Left cardiac atrium (tissue), 4 donors: Measurements from ENCODE around the gene MRE11. TPM values are rescaled to one million over a fixed set of nuclear protein-coding genes. Genes with fewer than 3 reads are reported as not detected.

Experiments
- ATAC-seq, 2 donors: fragments of 200-7000 bp; cut with Tn5 transposase; one replicate each; pipeline ENCODE4 v1.9.1; 2020; ENCODE audit warnings: mild to moderate bottlenecking in 2 of 2, moderate library complexity in 2 of 2
- DNase-seq: peaks from one replicate; pipeline ENCODE4 v3.0.0-alpha.2; 2020
- intact Hi-C, 2 donors: fragments of 100-400 bp; cut with DNase I; formaldehyde crosslinking; loops; one replicate each; pipeline versions ENCODE4 v1.14.1 to v1.15.1; 2022 to 2023
- long read RNA-seq: library from polyadenylated mRNA; unstranded; transcript quantifications from one replicate; pipeline ENCODE4 v2.0.0, GENCODE V29; 2021
- total RNA-seq, 2 donors: library from RNA; stranded (reverse); fragmentation: NEBNext Ultra II Directional; extraction: Animal tissue kit (Norgen Biotek cat#: 25700); gene quantifications; one replicate each; pipeline ENCODE4 v1.2.1, GENCODE V29; 2021
- donor health status: DM: no; HTN: yes; CAD: no.
- donor health status: DM: no; HTN: yes; CAD: no; lungs with severe emphysema.
- donor health status: DM: yes; HTN: yes; CAD: no.
- donor health status: Dilated cardiomyopathy.

Gene MRE11
- total RNA-seq = 10 to 100 TPM in 1 of 2 donors, 1 to 10 TPM in 1; 8.0 to 10.0 TPM
- long read RNA-seq, full-length matches to known transcripts = 8 of 15 reads
- long read RNA-seq, partial matches to known transcripts = 2 of 15 reads
- long read RNA-seq, other reads (novel, unspliced or antisense) = 5 of 15 reads

DNA sequence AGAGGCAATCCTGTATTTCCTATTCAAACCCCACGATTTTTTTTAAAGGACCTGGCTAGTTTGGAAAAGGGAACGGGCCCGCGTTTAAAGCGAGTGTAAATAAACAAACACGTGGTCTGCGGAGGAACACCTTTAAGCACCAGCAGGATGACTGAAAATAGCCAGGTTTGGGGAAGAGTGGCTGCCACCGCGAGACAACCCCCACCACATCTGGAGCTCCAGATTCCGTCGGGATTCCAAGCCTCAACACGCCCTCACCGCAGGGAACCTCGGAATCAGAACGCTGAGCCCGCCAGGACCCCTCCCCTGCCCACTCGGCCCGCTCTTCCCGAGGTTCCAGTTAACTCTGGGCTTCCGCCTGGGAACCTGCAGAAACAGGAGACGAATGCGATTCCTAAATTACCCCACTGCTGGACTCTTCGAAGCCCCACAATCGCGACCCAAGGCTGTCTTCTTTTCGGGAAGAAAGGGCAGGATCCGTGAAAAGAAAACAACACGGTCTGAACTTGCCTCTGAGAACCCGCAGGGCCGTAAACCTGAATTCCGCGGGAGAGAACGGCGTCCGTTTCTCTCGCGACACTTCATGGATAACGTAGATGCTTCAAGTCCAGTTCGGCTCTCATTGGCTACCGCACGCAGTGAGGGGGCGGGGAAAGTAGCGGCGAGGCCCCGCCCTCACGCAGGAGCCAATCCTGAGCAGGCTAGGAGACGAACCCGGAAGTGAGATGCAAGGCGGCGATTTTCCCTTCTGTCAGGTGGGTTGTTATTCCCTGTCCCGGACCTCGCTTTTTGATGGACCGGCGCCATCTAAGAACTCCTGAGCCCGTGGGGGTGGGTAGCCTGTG, at the start of gene MRE11, which contains the start of gene ANKRD49:
TSS of gene MRE11 (minus strand) at position 564 of the 845 bp plus-strand sequence. CDS start 1,043 bp downstream, outside the sequence.
TSS of gene ANKRD49 (plus strand) at position 704 of the 845 bp plus-strand sequence. CDS start 2,710 bp downstream, outside the sequence.
- intact Hi-C loops = no loop called here
- DNase-seq = peak; percentile 96
- peak; percentile 100 for ATAC-seq

DNA sequence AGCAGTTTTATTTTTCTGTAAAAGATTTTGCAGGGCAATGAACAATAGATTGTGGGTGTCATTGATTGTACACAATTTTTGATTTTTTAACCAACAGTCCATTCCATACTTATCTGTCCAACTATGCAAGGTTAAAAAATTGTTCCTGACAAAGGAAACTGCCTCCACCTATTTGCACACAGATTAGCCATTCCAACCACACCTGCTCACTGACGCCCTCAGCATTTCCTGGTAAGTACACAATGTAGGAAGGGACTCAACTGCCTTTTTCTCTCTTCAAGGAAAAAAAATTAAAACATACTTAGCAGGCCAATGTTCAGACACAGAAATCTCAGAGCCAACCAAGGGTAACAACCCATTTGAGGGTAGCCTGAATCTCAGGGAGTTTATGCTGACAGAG, 45.8 kb upstream of the MRE11 start:
- ATAC-seq = no peak
- no peak for DNase-seq
- intact Hi-C loops = no loop called here

DNA sequence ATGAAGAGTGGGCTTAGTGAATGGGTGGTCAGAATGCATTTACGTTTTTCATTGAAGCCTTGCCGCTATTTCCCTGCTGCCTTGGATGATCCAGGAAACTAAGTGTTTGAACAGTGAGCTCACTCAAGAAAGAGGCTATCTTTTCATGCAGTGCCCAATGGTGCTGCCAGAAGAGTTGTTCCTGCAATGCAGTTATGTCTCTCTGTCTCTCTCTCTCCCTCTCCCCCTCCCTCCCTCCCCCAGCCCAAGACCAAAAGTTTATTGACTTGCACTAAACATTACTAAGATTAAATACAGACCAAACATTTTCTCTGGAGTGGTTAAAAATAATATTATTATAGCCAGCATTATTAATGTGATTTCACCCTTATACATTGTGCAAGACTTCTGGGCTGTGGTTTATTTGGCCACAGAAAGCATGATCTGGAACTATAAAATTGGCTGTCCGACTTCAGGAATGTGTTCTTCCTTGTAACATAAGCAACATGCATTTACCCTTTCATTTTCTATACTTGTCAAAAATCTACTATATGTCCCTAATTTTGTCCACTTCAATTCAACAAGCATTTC, 43.5 kb upstream of the MRE11 start:
- intact Hi-C loops = no loop called here
- peak; percentile 15 to 38 for ATAC-seq
- DNase-seq = no peak

DNA sequence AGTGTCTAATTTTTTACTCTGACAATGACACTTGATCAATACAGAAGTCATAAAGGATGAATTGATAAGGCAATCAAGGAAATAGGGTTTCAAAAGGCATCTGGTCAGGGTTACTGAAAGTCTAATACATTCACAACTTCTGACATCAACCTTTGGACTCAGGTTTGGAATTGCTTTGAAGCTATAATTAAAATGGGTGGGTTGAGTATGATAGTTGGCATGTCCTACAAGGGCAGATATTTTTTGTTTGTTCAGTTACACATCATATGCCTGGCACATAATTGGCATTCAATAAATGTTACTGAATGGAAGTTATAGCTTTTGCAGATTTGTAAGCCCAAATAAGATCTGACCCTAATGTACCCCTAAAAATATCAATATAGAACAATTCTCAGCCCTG, 42.7 kb upstream of the MRE11 start:
- ATAC-seq = no peak

DNA sequence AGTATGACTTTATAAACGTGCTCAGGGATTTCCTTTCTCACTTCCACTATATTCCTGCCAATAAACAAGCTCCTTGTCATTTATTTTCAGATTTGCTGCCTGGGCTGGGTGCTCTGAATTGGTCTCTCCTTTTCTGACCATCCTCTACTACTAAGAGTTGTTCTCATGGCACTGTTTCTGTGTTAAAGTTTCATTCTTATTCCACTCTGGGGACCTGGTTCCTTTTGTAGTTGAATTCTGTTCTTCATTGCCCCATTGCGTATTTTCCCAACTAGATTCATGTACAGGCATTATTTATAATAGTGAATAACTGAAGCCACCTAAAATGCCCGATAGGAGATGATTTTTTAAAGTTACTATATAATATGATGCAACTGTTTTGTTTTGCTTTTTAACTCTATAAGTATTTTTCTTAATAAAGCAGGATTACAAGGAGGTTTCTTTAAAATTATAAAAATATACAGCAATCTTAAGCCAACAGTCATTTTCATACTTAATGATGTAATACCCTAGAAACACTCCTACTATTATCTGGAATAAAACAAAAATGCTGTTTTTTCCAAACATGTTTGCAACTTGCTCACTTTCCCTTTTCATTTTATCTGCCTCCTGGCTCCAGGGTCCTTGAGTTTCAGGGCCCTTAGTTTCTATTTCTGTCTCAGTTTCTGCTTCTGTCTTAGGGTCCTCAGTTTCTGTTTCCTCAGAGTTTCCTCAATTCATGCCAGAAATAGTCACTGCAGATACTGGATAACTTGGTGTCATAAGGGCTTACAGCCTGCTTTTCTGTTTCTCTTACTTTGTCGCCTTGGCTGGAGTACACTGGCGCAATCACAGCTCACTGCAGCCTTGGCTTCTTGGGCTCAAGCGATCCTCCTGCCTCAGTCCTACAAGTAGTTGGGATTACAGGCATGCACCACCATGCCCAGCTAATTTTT, 40.3 kb upstream of the MRE11 start:
- DNase-seq (peak; percentile 37), ATAC-seq (peak; percentile 64 to 71)
- intact Hi-C loops = no loop called here

More for the DNA sequence above, 42.7 kb upstream of the MRE11 start:
- intact Hi-C loops = no loop called here
- no peak for DNase-seq

DNA sequence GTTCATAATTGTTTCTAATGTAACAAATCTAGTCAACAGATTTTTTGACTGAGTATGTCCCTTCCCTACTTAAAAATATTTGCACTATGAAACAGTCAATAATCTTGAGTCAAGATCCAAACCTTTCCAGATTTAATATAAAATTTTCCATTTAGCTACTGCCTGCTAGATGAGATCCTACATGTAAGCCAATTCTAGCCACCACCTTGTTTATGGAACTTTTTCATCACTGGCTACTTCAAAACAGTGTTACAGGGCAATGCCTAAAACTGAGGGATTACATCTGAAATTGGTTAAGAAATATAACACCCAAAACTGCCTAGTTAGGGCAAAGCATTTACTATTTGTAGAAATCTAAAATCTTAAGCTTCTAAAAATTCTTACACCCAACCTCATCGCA, 39.6 kb upstream of the MRE11 start:
- ATAC-seq (no peak), DNase-seq (no peak)
- intact Hi-C loops = no loop called here

DNA sequence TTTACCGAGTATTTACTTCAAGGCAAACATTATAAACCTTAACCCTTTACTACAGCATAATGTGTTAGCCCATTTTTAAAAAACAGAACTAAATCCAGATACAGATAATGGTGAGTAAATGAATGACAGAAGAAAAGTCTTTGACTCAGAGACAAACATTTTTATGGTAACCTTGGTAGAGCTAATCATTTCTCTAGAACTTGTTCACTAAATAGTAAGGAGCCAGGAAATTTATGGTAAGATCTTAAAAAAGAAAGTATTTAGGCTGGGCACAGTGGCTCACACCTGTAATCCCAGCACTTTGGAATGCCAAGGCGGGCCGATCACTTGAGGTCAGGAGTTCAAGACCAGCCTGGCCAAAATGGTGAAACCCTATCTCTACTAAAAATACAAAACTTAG, 38.6 kb upstream of the MRE11 start:
- DNase-seq = no peak
- intact Hi-C loops = no loop called here
- ATAC-seq = no peak

DNA sequence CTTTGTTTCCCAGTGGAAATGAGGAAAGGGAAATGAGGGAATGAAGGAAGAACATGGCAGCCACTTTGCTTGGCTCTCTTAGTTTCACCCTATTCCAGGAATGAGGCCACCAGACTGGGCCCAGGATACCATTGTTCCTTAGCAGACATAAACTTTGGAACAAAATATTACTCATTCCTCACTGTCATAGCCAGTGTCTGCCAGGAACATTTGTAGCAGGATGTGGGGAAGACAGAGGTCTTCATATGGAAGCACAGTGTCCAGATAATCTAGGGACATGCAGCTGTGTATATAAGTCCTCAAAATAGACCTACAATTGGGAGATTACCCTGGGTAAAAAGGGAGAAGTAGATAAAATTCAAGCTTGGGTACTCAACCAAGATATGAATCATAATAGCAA, 34.9 kb upstream of the MRE11 start:
- ATAC-seq (peak in 1 of 2 donors; percentile 23), DNase-seq (no peak)
- intact Hi-C loops = no loop called here

DNA sequence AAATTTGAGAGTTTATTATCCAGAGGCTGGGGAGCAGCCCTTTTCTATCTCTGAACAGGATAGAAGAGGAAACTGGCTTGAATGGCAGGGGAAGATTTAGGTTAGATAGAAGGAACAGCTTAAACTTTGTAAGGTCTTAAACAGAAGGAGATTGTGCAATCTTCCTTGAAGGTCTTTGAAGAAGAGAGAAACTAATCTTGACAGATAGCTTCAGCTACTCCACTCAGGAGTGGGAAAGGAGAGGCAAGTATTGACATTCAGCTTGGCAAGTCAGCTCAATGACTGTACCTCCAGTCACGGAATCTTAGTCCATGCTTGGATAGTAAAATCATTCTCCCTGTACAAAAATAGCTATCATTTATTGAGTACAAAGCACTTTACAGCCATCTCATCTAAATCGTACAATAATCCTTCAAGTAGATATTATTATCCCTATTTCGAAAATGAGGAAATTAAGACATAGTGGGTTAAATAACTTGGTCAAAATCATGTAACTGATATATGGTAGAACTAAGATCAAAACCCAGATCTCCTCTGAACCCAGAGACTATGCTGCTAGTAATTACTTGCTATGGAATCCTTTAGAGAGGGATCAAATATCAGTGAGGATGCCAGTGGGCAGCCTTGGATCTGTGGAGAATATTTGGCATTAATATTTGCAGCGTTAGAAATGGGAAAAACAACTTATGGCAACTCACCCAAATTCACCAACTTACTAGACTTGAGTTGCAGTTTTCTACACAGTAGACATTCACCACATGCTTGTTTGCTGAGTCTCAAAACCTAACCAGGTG, 33.2 kb upstream of the MRE11 start:
- intact Hi-C loops = no loop called here
- no peak for DNase-seq
- ATAC-seq = no peak

DNA sequence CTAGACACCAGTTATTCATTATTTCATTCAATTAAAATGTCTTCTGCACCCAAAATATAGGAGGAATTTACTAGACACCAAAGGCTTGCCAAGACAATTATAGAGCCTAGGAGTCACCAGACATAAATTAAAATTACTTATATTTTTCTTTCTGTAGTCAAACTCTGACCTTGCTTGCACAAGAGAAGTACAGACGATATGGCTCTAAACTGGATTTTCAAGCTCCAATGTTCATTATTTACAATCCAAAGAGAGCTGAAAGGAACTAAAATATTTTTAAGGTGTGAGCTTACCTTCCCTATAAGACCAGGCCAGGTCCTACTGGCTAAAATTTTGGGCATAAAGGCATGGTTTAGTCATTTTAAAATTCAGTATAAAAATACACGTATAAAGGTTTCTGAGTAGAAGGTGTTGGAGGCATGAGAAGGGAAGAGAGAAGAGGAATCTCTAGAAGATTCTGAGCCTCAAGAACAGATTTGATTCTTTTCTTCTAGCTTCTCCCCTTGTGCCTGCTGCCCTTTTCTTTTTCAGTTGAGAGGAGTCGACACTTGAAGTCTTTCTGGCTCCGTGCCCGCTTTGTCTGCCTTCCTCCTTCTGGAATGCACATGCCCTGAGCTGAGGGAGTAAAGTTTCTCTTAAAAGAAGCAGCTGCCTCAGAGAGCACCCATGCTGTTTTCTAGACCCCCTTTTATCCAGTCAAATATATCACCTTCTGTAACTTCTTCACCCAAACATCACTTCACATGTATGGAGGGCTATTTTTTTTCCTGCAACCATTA, 32.1 kb upstream of the MRE11 start:
- ATAC-seq (peak in 1 of 2 donors; percentile 50), DNase-seq (peak; percentile 81)
- intact Hi-C loops = no loop called here

DNA sequence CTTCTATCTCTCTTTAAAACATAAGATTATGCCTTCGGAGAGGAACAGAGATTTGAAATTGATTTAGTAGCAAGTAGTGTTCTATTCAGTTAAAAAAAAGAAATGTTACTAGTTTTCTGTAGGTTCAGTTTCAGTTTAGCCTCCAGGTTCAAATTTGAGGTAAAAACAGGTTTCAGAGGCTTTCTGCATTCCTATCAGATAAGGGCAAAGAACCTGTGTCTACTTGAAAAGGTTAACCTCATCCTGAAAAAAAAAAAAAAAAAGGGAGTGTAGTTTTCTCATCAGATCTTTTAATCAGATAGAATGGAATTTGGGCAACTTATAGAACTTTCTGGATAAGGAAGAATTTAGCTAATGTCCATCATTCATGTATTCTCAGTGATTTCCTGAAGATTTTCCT, 30.7 kb upstream of the MRE11 start:
- intact Hi-C loops = loop anchor here in 1 of 2 donors (5.0 kb wide), 1 partner anchor 78 kb away; no protein-coding TSS in a partner anchor
- ATAC-seq (no peak), DNase-seq (no peak)

DNA sequence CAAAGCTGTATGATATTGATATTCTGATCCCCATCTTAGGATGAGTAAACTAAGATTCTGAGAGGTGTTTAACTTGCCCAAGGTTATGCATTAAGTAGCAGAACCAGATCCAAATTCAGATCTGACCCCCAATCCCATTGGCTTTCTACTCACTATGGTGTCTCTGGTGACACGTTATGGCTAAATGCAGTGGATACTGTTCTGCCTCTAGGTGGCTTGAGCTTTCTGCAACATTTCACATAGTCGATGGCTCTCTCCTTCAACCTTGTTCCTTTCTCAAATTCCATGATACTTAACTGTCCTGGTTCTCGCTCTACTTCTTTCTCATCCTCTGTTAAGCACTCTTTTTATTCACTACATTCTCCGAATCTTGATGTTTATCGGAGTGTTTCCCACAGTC, 28.0 kb upstream of the MRE11 start:
- peak; percentile 44 to 61 for ATAC-seq
- intact Hi-C loops = loop anchor here in 1 of 2 donors (5.0 kb wide), 1 partner anchor 81 kb away; no protein-coding TSS in a partner anchor
- DNase-seq = no peak

DNA sequence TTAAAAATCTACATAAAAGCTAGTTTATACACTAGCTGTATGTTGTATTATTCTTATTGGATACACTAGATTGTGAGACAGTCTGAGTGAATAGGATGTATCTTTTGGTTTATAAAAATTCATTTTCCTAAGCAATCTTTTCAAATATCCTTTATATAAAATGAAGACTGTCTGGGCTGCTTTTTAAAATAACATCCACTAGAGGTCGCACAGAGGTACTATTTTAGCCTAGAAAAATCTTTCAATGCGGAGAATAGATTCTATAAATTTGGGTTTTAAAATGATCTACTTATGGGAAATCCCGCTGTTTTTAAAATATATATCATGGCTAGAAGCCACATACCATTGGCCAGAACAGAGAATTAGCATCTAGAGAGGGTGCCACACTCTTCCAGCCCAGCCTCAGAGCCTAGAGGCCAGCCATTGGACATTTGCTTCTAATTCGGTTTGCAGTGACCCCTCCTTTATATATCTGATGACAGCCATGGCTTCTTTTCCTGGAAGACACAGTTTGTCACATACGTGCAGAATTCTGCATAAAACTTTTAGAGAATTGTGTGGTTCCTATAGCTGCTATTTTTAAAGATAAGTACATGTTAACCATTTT, 25.9 kb upstream of the MRE11 start:
- intact Hi-C loops = loop anchor here in 1 of 2 donors (2.0 to 5.0 kb wide), 2 partner anchors 43 to 83 kb away; no protein-coding TSS in a partner anchor
- ATAC-seq = peak; percentile 23 to 44
- no peak for DNase-seq

DNA sequence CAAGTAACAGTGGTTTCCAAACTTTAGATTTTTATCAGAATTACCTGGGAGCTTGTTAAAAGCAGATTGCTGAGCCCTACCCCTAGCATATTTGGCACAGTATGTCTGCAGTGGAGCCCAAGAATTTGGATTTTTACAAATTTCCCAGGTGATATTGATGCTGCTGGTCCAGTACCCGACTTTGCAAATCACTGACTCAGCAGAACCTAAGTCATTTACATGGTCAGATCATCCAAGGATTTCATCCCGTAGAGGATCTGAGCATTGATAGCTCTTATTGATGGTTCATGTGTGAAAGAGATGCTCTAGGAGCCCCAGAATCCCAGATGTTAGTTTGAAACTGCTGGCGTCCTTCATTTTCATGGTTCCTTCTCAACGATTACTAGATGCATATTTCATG, 24.7 kb upstream of the MRE11 start:
- ATAC-seq = no peak
- DNase-seq = no peak
- intact Hi-C loops = loop anchor here in 1 of 2 donors (2.0 kb wide), 1 partner anchor 45 kb away; no protein-coding TSS in a partner anchor

DNA sequence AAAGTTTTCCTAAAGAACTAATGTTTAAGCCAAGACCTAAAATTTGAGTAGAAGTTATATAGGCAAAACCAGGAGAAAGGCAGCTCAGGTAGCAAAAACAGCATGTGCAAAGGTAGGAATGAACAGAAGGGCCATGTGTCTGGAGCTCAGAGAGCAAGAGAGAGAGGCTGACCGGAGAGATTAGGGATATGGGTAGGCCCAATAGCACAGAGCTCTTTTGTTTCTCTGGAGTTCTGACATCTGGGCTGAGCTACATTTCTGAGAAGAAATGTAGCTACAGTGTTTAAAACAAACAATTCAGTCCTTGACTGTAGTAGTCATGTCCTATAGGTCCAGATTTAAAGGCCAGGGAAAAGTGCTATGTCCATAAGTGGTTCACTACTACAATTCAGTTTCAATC, 23.1 kb upstream of the MRE11 start:
- DNase-seq (no peak), ATAC-seq (no peak)
- intact Hi-C loops = no loop called here

DNA sequence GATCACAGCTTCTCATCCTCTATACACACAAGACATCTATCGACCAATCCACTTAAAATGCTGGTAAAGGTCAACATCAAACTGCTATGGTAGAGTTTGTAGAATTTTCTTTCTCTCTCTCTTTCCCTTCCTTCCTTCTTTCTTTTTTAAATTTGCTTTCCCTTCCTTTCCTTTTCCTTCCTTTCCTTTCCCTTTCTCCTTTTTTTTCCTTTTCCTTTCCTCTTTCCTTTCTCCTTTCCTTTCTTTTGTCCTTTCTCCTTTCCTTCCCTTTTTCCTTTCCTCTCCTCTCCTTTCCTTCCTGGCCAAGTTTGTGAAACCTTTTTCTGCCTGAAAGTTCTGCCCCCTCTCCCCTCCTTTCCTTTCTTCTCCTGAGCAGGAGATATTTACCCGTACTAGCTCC, 21.8 kb upstream of the MRE11 start:
- DNase-seq = no peak
- no peak for ATAC-seq
- intact Hi-C loops = no loop called here

DNA sequence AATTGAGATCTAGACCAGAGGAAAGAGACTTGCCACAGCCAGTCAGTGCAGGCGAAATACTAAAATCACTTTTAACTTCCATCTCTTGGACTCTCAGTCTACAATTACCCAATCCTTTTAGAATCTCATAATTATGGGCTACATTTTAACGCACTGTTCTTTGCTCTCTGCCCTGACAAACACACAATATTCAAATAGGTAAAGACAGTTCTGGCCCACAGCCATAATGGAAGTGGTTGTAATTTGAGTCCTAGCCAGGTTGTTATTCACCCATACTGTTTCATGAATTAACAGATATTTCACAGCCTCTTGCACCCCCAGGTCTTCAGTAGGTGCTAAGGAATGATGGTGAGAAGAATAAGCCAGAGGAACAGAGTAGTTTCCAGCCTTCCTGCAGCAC, 19.4 kb upstream of the MRE11 start:
- ATAC-seq (no peak), DNase-seq (no peak)
- intact Hi-C loops = no loop called here
